HG02885 (cell line): ENCODE results near the gene MAP3K21.

Experiments
- ATAC-seq: cut with Tn5 transposase; IDR thresholded peaks from one replicate; pipeline ENCODE4 v1.9.1; 2021; ENCODE audit warnings: mild to moderate bottlenecking; ENCODE audit not compliant: unreplicated experiment, poor library complexity

Gene MAP3K21

DNA sequence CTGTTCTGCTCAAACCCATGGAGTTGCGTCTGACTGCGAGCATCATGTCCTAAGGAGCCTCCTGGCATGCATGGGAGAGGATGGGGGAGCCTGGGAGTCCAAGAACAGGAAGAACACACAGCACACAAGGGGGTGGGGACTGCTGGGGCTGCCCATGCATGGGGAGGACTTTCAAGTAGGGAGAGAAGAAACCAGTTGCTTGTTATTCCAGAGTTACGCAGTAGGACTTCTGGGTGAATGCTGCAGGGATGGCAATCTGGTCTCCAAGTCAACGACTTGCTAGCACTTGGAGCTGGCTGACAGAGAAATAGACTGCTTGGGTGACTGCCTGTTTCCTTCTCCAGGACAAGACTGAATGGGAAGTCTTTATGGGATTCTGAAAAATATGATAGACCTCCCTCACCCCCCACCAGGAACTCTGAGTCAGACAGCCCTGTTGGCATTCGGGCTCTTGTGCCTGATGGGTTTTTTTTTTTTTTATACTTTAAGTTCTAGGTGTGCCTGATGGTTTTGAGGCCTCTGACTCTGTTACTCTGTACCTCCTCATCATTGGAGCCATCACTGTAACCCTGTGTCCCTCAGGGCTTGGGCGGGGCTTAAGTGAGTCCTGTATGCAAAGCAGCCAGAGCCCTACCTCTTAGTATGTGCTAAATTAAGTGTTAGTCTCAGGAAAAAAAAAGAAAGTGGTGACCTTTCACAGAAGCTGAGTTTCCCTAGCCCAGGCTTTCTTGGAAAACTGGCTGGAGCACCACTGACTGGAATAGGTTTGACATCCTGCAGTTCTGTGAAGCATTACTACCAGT is 30.3 kb downstream of the MAP3K21 start:
- no peak for ATAC-seq

DNA sequence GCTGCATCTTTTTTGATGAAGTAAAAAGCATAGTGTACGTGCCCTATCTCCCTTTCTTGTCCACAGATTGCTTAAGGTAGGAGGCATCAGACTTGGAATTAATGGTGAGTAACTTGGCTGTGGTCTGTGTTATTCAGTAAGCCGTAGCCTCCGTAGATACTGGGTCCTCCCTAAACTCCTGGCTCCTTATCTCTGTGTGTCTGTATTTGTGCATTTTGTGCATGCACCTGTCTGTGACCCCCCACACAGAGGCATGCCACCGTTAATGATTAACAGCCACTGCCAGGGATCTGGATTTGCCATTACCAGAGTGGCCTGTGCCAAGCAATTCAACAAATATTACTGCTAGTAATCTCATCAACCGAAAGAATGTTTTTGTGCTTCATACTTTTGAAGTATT is 31.9 kb downstream of the MAP3K21 start:
- ATAC-seq: no peak

DNA sequence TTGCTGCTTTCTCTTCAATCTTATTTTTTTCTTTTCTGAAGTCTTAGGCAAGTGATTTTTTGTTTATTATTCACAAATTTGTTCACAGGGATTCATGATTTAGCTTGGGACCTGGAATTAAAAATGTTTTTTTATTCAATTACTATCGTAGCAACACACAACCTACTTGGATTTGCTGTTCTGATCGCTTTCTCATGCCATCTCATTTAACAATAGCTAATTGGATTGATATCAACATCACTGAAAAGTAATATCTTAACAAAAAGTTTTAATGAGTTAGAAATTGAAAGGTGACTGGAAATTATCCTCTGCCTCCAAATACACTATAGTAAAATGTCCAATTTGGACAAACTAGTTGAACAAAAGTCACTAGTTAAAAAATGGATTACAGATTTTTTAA is 32.4 kb downstream of the MAP3K21 start:
- ATAC-seq: no peak

DNA sequence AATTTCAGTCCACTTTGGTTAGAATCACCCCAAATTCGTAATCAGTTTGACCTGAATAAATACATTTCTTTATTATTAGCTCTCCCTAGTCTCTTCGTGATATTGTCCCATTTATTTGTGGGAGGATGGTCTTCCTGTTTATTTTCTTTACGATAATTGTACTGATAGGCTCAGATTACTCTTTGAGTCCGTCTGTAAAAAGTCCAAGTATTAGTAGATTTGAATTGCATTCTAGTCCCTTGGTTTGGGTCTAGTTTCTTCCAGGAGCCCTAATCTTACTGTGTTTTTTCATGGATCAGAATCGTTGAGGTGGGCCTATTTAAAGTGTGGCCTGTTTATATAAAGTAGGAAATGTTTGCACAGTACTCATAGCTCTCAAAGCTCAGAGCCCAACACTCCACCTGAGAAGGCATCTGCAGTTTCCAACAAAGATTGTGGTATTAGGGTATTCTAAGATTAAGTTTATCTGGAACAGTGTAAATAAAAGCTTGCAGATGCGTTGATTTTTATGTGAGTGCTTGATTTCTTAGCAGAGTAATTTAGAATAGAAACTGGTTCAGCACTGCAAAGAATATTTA is 33.1 kb downstream of the MAP3K21 start:
- no peak for ATAC-seq

DNA sequence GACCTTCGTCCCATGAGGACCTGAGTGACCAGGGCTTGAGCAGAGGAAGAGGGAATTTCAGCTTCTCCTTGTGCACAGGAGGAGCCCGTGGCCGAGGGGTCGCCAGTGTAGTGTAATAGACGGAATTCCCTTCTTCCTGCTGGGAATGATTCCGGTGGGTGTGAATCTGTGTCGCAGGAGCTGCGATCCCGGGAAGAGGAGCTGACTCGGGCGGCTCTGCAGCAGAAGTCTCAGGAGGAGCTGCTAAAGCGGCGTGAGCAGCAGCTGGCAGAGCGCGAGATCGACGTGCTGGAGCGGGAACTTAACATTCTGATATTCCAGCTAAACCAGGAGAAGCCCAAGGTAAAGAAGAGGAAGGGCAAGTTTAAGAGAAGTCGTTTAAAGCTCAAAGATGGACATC is 34.4 kb downstream of the MAP3K21 start:
- ATAC-seq: no peak

DNA sequence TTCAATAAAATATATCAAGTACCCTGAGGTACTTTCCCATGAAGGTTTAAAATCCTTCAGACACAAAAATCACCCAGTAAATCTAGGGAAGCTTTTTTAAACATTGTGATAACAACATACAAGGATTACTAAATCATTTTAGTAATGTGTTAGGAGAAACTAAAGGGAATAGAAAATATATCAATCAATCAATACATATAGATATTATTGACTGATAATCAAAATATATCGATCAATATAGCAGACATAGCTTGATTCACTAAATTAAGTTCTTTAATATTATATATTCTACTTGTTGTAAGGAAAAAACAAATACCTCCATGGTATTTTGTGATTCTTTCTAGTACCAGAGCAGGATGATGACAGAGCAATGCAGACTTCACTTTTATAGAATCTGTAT is 35.2 kb downstream of the MAP3K21 start:
- no peak for ATAC-seq

DNA sequence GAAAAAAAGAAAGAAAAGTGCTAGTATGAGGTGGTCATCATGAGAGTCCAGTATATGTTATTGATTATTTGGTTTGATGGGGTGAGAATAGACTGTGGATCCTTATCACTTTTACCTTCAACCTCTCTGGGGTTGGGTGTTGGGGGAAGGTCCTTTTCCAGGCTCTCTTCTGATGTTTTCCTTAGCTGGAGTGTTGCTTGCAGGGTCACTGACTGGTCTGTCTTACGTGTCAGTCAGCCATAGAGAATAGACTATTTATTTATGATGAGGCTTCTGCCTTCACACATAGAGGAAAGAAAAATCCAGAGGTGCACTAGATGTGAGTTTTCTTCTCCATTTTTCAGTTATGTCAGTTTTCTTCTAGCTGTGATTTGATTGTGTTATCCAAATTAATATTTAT is 36.5 kb downstream of the MAP3K21 start:
- ATAC-seq: no peak

DNA sequence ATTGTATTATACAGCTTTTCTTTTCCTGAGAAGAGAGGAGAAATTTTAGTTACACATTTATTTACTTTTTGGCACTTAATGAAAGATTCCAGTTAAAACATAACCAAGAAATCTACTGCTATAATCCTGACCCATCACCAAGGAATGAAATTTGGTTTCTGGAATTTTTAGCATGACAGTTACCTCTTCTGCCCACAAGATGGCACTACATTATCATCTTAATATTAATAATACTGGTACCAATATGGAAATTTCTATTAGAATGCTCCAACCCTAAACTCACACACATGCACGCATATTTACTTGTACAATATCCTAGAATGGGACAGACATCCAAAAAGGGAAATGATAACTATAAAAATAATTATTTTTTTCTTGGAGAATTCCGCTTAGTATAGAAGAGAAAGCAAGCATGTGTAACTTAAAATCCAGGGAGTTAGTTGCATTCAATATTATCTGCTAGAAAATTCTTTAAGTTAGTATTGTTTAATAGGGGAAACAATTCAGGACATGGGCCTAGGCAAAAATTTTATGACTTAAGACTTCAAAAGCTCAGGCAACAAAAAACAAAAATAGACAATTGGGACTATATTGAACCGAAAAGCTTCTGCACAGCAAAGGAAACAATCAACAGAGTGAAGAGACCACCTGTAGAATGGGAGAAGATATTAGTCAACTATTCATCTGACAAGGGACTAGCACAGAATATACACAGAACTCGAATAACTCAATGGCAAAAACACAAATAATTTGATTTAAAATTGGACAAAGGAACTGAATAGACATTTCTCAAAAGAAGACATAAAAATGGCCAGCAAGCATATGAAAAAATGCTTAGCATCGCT is 37.4 kb downstream of the MAP3K21 start:
- ATAC-seq: no peak

DNA sequence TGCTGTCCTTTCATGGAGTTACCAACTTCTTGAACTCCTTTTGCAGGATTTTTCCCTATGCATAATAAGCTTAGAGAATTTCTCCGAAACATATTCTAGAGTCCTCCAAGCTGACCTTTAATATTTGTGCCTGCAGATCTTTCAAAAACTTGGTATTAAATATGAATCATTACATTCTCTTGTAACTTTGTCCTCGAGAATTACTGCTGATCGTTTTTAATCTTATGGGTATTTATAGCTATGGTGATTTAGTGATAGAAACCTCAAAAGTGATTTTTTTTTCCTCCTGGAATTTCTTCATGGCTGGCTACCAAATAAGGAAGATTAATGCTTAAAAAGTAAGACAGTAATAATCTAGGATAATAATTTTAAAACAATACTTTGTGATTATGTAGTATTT is 39.1 kb downstream of the MAP3K21 start:
- no peak for ATAC-seq

DNA sequence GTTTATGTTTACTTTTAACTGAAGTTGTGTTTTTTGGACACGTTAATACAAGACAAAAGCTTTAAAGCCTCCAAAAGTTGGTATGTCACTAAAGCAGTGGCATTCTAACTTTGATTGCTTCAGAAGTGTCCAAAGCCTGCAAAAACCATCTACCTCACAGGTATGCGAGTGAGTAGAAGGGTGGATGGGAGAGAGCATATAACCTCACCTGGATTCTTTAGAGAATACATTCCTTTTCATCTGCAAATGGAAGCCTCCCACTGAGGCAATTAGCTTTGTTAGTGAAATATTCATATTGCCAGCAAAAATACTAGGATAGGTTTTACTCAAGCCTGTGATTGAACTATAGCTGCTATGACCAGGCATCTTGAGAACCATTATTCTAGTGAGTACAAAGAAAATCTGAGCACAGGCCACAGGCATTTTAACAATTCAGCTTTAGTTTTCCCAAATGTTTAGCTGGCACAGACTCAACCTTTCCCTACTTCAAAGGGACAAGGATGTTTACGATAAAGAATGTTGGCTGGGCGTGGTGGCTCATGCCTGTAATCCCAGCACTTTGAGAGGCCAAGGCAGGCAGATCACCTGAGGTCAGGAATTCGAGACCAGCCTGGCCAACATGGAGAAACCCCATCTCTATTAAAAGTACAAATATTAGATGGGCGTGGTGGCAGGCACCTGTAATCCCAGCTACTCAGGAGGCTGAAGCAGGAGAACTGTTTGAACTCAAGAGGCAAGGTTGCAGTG is 39.7 kb downstream of the MAP3K21 start:
- ATAC-seq: no peak

DNA sequence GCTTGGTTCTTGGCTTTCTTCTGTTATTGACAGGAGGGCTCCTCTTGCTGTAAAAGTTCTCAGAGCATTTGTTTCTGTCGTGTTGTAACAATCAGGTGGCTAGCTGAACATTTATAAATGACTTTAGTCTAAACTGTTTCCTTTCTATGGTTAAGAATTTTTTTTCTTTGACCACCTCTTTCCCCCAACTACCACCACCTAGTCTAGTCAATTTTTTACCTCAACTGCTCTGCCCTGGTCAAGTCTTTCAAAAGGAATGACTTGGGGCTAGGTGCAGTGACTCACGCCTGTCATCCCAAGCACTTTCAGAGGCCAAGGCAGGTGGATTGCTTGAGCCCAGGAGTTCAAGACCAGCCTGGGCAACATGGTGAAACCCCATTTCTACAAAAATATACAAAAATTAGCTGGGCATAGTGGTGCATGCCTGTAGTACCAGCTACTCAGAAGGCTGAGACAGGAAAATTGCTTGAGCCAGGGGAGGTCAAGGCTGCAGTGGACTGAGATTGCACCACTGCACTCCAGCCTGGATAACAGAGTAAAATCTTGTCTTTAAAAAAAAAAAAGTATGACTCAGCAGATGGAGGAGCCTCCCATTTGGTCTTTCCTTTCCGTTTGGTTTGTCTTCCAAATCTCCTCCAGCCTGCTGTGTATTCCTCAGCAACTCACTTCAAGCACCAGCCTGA is 40.7 kb downstream of the MAP3K21 start:
- no peak for ATAC-seq

DNA sequence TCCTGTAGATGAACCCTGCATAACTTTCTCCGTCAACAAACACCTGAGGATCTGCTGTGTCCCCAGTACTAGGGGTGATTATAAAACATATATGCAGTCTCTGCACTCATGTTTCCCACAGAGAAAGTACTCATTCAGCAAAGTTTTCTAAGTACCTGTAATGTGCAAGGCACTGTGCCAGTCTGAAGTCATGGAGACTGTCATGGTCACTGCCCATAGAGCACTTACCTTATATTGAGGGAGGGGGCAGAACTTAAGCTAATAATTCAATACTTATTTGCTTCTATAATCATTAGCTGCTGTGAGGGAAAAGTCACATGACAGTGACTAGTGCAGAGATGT is 41.2 kb downstream of the MAP3K21 start:
- no peak for ATAC-seq

DNA sequence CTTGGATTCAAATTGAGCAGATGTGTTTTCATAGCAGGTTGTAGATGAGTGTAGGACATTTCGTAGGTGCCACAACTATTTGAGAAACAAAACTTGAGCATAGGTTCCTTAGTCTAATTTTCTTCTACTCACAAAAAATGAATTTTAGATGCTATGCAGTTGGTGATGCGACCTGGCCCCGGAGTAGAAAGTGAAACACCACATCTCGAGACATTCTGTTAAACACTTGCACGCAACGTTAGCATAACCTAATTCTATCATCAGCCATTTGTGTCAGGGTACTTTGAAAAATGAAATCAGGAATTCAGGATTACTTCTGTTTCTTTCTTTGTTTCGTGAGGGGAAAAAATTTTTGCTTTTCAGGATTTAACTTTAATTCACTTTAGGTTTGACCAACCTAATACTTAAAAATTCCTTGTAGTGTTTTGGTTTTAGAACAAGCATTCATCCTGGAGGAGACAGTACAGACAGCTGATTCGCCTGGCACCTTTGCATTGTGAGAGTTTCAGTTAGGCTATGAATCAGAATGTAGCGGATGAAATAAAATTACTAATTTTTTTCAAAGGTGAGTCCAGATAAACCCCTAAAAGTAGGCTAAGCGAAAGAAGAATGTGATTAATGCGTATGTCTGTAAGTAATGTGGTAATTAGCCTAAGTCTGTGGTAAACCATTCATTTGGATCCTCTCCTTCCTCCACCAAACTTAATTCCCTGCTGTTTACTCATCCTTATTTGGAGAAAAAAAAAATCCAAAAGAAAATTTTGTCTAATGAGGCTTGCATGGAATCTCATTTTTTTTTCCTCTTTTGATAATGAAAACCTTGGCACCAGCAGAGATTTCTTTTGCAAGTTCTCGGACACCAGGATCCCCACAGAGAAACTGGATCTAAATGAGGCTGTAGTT is 44.9 kb downstream of the MAP3K21 start:
- ATAC-seq: no peak

DNA sequence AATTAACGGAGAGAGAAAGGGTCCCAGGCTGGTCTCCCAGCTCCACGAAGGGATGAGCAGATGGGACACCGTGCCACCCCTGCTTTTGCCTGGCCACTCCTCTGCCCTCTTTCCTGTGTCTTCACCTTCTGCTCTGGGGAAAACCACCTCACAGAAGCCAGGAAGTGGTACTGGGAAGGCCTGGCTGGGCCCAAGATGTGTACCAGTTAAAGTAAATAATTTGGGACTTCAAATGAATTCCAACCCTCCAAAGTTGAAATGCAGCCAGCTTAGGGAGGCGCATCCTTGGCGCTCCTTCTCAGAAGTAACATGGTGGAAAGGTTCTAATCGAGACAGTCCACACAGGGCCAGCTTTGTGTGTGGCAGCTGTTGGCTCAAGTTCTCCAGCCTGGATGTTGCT is 45.7 kb downstream of the MAP3K21 start:
- ATAC-seq: no peak

DNA sequence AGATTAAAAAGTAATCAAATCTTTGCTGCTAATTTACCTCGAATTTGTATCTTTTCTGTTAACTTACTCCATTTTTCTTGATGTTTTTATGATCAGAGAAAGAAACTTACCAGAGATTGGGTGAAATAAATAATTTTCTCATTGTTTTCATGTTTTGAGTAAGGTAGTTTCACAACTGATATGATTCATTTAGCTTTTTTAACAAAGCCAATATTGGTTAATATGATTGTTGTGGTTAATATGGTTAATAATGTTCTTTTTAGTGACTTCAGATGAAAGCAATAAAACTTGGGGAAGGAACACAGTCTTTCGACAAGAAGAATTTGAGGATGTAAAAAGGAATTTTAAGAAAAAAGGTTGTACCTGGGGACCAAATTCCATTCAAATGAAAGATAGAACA is 48.1 kb downstream of the MAP3K21 start:
- ATAC-seq: no peak

DNA sequence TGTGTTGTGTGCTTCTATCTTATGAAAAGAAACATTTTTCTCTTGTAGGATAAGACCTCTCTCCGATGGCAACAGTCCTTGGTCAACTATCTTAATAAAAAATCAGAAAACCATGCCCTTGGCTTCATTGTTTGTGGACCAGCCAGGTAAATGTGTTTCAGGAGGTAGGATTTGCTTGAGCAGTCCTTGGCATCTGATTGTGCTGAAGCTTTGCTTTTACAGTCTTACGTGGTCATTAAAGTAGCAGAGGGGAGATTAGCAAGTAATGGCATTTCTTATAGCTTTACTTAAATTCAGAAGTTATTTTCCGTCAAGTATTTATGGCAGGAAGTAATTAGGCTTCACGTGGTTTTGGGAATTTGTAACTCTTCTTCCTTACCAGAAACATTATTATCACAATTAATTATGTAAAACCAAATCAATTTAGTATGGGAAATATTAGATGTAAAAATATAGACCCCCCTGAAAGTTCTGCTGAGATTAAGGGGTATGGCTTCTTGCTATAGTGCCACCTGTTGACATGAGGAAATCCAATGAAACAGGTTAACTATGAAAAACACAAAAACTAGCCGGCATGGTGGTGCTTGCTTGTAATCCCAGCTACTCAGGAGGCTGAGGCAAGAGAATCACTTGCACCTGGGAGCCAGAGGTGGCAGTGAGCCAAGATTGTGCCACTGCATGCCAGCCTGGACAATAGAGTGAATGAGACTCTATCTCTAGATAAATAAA is 49.0 kb downstream of the MAP3K21 start:
- ATAC-seq: no peak

DNA sequence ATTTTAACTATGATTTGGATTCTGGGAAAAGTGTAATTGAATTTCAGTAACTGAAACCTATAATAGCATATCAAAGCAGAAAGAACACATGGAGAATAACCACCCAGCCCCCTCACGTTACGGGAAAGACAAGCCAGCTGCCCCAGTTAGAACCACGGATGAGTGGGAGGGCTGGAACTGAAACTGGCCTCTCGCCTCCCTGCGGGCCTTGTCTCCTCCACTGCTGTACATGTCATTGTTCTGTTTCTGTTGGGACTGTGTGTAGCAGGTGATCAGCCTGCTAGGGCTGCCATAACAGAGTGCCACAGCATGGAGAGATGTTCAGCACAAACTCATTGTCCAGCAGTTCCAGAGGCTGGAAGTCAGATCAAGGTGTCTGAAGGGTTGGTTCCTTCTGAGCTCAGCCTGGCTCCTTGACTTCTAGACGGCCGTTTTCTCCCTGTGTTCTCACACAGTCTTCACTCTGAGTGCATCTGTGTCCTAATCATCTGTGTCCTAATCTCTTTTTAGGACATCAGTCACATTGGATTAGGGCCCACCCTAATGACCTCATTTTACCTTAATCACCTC is 52.4 kb downstream of the MAP3K21 start:
- ATAC-seq: peak; percentile 83

DNA sequence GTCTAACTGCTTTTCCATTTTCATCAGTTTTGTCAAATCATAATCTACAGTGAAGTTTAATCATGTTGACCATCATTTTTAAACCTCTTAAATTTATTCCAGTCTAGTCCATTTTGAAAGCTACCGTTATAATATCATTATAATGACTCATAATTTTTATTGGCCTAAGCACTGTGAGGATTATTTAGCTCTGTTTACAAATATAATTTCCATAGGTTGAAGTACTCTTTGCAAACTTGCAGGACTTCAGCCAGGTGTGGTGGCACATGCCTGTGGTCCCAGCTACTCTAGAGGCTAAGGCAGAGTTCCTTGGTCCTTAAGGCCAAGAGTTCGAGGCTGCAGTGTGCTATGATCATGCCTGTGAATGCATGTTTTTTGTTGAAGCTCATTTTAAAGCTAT is 54.3 kb downstream of the MAP3K21 start:
- ATAC-seq: no peak
